Stimulated activated naive B cell treated with anti-CD40 and anti-IgM and Interleukin-4, amounts not matched to agents 10 μg/mL and 1 μg/mL and 100 μg/mL, for 72 hours (primary cell): ENCODE data around the gene SRSF10.
"Not testable (repeated sequence)": the region's sequence is repeated elsewhere in the genome, so short reads cannot be mapped to it uniquely, and the experiment has no call there.

Experiments used
- ATAC-seq, 2 donors: fragments of 150-1000 bp; cut with Tn5 transposase; replicated peaks; 2 replicates each; pipeline ENCODE4 v1.10.0; 2021; ENCODE audit warnings: moderate library complexity in 1 of 2
- DNase-seq: peaks from one replicate; pipeline ENCODE4 v3.0.0; 2021
- H3K27ac Mint-ChIP-seq: one replicate; pipeline ENCODE4 v1.8.0; 2022; ENCODE audit warnings: mild to moderate bottlenecking, mixed read lengths
- H3K27me3 Mint-ChIP-seq, 2 donors: one replicate each; pipeline ENCODE4 v1.8.0; 2022; ENCODE audit warnings: mixed read lengths in 2 of 2
- H3K36me3 Mint-ChIP-seq, 2 donors: one replicate each; pipeline ENCODE4 v1.8.0; 2022; ENCODE audit warnings: mixed read lengths in 2 of 2, mild to moderate bottlenecking in 1 of 2
- H3K4me1 Mint-ChIP-seq, 2 donors: one replicate each; pipeline ENCODE4 v1.8.0; 2022; ENCODE audit warnings: mixed read lengths in 2 of 2, mild to moderate bottlenecking in 1 of 2
- H3K4me3 Mint-ChIP-seq, 2 donors: one replicate each; pipeline ENCODE4 v1.8.0; 2022; ENCODE audit warnings: mild to moderate bottlenecking in 2 of 2, mixed read lengths in 2 of 2, moderate library complexity in 1 of 2
- H3K9me3 Mint-ChIP-seq, 2 donors: one replicate each; pipeline ENCODE4 v1.8.0; 2022; ENCODE audit warnings: mixed read lengths in 2 of 2, mild to moderate bottlenecking in 1 of 2

SRSF10 gene

GRCh38 chr1:23958810-23959460 lies 21.2 kb downstream of the SRSF10 start:
- Mint-ChIP-seq H3K27ac (peak overlapping the region; percentile 100), H3K9me3 (no peaks in the 10 kb centered on the region), H3K4me3 (peak overlapping the region; percentile 99 to 100), H3K4me1 (peaks cover 24 to 57% of the 10 kb centered on the region in 2 donors), H3K36me3 (peaks cover 17 to 18% of the 10 kb centered on the region in 2 donors), H3K27me3 (no peaks in the 10 kb centered on the region)
- ATAC-seq (peak; percentile 84 to 86), DNase-seq (peak; percentile 96)

GRCh38 chr1:23958040-23958809 lies 21.9 kb downstream of the SRSF10 start:
- H3K36me3 Mint-ChIP-seq, result peaks cover 17 to 18% of the 10 kb centered on the region in 2 donors
- peak overlapping the region; percentile 99 to 100 for H3K4me3 Mint-ChIP-seq
- DNase-seq, H3K27me3 Mint-ChIP-seq, ATAC-seq, H3K9me3 Mint-ChIP-seq: not testable (repeated sequence)
- H3K27ac Mint-ChIP-seq, result peak overlapping the region; percentile 100
- peaks cover 24 to 53% of the 10 kb centered on the region in 2 donors for H3K4me1 Mint-ChIP-seq

GRCh38 chr1:23957096-23957495 lies 23.0 kb downstream of the SRSF10 start:
- H3K27me3 Mint-ChIP-seq, result no peaks in the 10 kb centered on the region
- H3K9me3 Mint-ChIP-seq, result no peaks in the 10 kb centered on the region
- no peak overlapping the region for H3K4me3 Mint-ChIP-seq
- no peak for ATAC-seq
- H3K36me3 Mint-ChIP-seq, result peaks cover 17 to 18% of the 10 kb centered on the region in 2 donors
- peaks cover 24 to 53% of the 10 kb centered on the region in 2 donors for H3K4me1 Mint-ChIP-seq
- no peak for DNase-seq
- peak overlapping the region; percentile 21 for H3K27ac Mint-ChIP-seq

- no peak overlapping the region for H3K4me3 Mint-ChIP-seq
- no peak for ATAC-seq
- H3K27me3 Mint-ChIP-seq, result no peaks in the 10 kb centered on the region
- H3K9me3 Mint-ChIP-seq, result no peaks in the 10 kb centered on the region
- H3K4me1 Mint-ChIP-seq, result peaks cover 15 to 37% of the 10 kb centered on the region in 2 donors
- H3K27ac Mint-ChIP-seq, result no peak overlapping the region
- H3K36me3 Mint-ChIP-seq, result no peaks in the 10 kb centered on the region
- DNase-seq, result no peak
Measured at GRCh38 chr1:23953020-23953419, 27.1 kb downstream of the SRSF10 start.

GRCh38 chr1:23947366-23947765 lies 32.8 kb downstream of the SRSF10 start:
- Mint-ChIP-seq H3K4me3 (no peak overlapping the region), H3K27me3 (no peaks in the 10 kb centered on the region), H3K9me3 (peaks cover 0 to 2% of the 10 kb centered on the region in 2 donors), H3K36me3 (no peaks in the 10 kb centered on the region), H3K27ac (no peak overlapping the region), H3K4me1 (peaks cover 7 to 17% of the 10 kb centered on the region in 2 donors)
- DNase-seq (no peak), ATAC-seq (no peak)

GRCh38 chr1:23936481-23937176 lies 43.5 kb downstream of the SRSF10 start:
- Mint-ChIP-seq H3K27me3 (no peaks in the 10 kb centered on the region), H3K36me3 (no peaks in the 10 kb centered on the region), H3K27ac (no peak overlapping the region), H3K4me3 (no peak overlapping the region), H3K4me1 (peaks cover 14 to 20% of the 10 kb centered on the region in 2 donors), H3K9me3 (no peaks in the 10 kb centered on the region)
- DNase-seq, result no peak
- ATAC-seq, result no peak

- H3K27ac Mint-ChIP-seq, result peak overlapping the region; percentile 76
- peak; percentile 48 to 50 for ATAC-seq
Measured at GRCh38 chr1:23931491-23931880, 48.6 kb downstream of the SRSF10 start.

GRCh38 chr1:23930861-23931490 lies 49.2 kb downstream of the SRSF10 start:
- H3K4me3 Mint-ChIP-seq, result peak overlapping the region; percentile 28 to 41
- no peaks in the 10 kb centered on the region for H3K36me3 Mint-ChIP-seq
- peak overlapping the region; percentile 76 for H3K27ac Mint-ChIP-seq
- no peaks in the 10 kb centered on the region for H3K9me3 Mint-ChIP-seq
- H3K4me1 Mint-ChIP-seq, result peaks cover 23 to 42% of the 10 kb centered on the region in 2 donors
- H3K27me3 Mint-ChIP-seq, result no peaks in the 10 kb centered on the region
- DNase-seq (no peak), ATAC-seq (peak; percentile 85)

More at GRCh38 chr1:23931491-23931880, 48.6 kb downstream of the SRSF10 start:
- no peak for DNase-seq
- no peaks in the 10 kb centered on the region for H3K27me3 Mint-ChIP-seq
- H3K4me1 Mint-ChIP-seq, result peaks cover 23 to 39% of the 10 kb centered on the region in 2 donors
- peak overlapping the region; percentile 28 to 41 for H3K4me3 Mint-ChIP-seq
- H3K36me3 Mint-ChIP-seq, result no peaks in the 10 kb centered on the region
- H3K9me3 Mint-ChIP-seq, result no peaks in the 10 kb centered on the region

- Mint-ChIP-seq H3K36me3 (no peaks in the 10 kb centered on the region), H3K4me1 (peaks cover 23 to 42% of the 10 kb centered on the region in 2 donors), H3K4me3 (no peak overlapping the region), H3K27ac (no peak overlapping the region), H3K27me3 (no peaks in the 10 kb centered on the region), H3K9me3 (no peaks in the 10 kb centered on the region)
- DNase-seq, result no peak
- ATAC-seq, result no peak
Measured at GRCh38 chr1:23930270-23930669, 49.9 kb downstream of the SRSF10 start.

- no peak for ATAC-seq
Measured at GRCh38 chr1:23928789-23929188, 51.3 kb downstream of the SRSF10 start.

GRCh38 chr1:23927097-23927496 lies 53.0 kb downstream of the SRSF10 start:
- Mint-ChIP-seq H3K36me3 (no peaks in the 10 kb centered on the region), H3K9me3 (no peaks in the 10 kb centered on the region), H3K27me3 (no peaks in the 10 kb centered on the region), H3K4me3 (no peak overlapping the region), H3K27ac (no peak overlapping the region), H3K4me1 (peaks cover 13 to 26% of the 10 kb centered on the region in 2 donors)
- DNase-seq, result no peak
- ATAC-seq, result no peak

More at GRCh38 chr1:23928789-23929188, 51.3 kb downstream of the SRSF10 start:
- H3K27me3 Mint-ChIP-seq, result no peaks in the 10 kb centered on the region
- no peak overlapping the region for H3K4me3 Mint-ChIP-seq
- H3K9me3 Mint-ChIP-seq, result no peaks in the 10 kb centered on the region
- H3K4me1 Mint-ChIP-seq, result peaks cover 23 to 42% of the 10 kb centered on the region in 2 donors
- no peak for DNase-seq
- H3K36me3 Mint-ChIP-seq, result no peaks in the 10 kb centered on the region
- no peak overlapping the region for H3K27ac Mint-ChIP-seq

GRCh38 chr1:23925279-23925678 lies 54.8 kb downstream of the SRSF10 start:
- H3K27me3 Mint-ChIP-seq, result no peaks in the 10 kb centered on the region

GRCh38 chr1:23924601-23925000 lies 55.5 kb downstream of the SRSF10 start:
- no peaks in the 10 kb centered on the region for H3K27me3 Mint-ChIP-seq
- no peak for DNase-seq
- peak overlapping the region; percentile 48 for H3K27ac Mint-ChIP-seq
- no peaks in the 10 kb centered on the region for H3K9me3 Mint-ChIP-seq
- no peaks in the 10 kb centered on the region for H3K36me3 Mint-ChIP-seq
- no peak for ATAC-seq
- H3K4me3 Mint-ChIP-seq, result no peak overlapping the region
- H3K4me1 Mint-ChIP-seq, result peaks cover 12 to 20% of the 10 kb centered on the region in 2 donors

More at GRCh38 chr1:23925279-23925678, 54.8 kb downstream of the SRSF10 start:
- no peaks in the 10 kb centered on the region for H3K9me3 Mint-ChIP-seq
- no peak for ATAC-seq
- no peak overlapping the region for H3K27ac Mint-ChIP-seq
- DNase-seq, result no peak
- H3K36me3 Mint-ChIP-seq, result no peaks in the 10 kb centered on the region
- peaks cover 7 to 15% of the 10 kb centered on the region in 2 donors for H3K4me1 Mint-ChIP-seq
- no peak overlapping the region for H3K4me3 Mint-ChIP-seq
